ENCODE data around the gene MLPH.

MLPH gene

DNA sequence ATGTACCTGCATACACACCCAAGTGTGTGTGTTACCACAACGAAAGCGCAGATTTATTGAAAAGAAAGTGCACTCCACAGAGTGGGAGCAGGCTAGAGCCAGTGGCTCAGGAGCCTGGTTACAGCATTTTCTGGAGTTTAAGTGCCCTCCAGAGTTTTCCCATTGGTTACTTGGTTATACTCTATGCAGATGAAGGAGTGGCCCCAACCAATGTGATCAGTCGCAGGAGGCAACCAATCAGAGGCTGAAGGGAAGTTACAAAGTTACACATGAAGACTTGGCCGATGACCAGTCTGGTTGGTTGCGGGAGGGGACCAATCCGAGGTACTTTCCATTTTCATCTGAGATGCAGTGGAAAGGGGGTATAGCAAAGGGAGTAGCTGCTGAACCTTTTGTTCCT lies 65.9 kb downstream of the MLPH start:
- no peak for TF ChIP-seq CTCF (IDR thresholded peaks at IDR 0.05)

DNA sequence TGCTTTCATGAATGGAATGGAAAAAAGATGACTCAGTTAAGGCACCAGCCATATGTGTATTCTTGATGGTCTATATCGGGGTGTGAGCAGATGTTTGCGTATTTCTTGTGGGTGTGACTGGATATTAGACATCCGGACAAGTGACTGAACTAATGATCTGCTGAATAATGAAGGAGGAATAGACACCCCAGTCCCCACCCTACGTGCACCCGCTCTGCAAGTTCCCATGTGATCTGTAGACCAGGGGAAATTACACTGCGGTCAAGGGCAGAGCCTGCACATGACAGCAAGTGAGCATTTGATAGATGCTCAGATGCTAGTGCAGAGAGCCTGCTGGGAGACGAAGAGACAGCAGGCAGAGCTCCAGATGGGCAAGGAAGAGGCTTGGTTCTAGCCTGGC lies 66.9 kb downstream of the MLPH start:
- TF ChIP-seq CTCF (IDR thresholded peaks at IDR 0.05): no peak

- TF ChIP-seq CTCF (IDR thresholded peaks at IDR 0.05): no peak
Measured at GRCh38 chr2:237555560-237555959, 68.5 kb downstream of the MLPH start.

DNA sequence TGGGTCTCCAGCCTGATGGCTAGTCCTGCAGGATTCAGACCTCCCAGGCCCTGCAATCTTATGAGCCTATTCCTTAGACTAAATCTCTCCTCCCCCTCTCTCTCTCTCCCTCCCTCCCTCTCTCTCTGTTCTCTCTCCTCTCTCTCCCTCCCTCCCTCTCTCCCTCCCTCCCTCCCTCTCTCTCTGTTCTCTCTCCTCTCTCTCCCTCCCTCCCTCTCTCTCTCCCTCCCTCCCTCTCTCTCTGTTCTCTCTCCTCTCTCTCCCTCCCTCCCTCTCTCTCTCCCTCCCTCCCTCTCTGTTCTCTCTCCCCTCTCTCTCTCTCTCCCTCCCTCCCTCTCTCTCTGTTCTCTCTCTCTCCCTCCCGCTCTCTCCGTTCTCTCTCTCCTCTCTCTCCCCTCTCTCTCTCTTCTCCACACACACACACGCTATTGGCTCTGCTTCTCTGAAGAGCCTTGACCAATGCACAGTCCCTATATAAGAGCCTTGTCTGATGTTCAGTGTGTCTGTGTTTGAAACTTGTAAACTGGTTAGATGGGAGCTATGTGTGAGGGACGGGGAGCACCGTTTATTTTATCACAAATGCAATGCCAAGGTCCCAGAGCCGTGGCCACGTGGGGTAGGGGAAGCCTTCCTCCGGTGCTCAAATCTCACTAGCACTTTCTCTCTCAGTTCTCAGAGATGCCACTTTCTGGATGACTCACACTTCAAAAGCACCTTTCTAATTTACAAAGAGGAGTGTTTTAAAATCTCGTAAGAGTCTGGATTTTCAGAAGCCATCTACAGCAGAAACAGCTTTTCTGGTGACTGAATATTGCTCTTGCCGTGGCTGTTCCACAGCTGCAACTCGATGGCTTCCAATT lies 70.0 kb downstream of the MLPH start:
- TF ChIP-seq CTCF (IDR thresholded peaks at IDR 0.05): no peak

DNA sequence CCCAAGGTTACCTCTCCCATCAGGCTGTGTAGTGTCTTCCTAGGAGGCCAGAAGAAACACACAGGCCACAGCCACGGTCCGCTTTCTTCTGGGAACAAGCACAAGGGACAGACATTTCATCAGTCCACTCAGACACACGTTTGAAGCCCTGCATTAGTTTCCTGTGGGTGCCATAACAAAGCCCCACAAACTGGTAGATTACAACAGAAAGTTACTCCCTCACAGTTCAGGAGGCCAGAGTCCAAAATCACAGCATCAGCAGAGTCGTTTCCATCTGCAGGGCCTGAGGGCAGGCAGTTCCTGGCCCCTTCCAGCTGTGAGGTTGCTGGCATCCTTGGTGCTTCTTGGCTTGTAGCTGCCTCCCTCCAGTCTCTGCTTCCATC lies 70.6 kb downstream of the MLPH start:
- no peak for TF ChIP-seq CTCF (IDR thresholded peaks at IDR 0.05)

DNA sequence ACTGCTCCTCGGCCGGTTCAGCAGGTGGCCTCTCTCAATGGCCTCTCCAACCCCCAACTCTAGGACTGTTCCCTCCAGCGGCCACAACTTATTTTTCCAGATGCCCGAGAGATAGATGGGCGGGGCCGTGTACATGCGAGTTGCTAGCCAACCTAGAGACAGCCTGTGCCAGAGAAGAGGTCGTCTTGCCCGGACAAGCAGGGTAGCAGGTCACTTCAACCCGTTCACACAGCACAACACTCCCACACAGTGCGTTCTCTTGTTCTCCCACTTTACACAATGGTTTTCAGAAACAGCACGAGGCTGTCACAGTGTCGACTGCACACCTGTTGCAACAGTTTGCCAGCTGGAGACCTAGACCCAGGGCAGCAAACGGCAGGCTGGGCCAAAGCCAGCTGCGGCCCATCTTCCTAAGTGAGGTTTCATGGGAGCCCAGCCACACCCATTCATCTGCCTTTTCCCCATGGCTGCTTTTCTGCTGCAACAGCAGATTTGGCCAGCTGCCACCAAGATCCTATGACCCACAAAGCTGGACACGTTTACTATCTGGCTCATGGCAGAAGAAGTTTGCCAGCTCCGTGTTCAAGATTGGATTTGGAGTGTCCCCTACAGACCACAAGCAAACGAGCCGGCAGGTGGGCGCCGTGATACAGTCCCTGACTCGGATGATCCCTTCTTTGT lies 72.0 kb downstream of the MLPH start:
- TF ChIP-seq CTCF (IDR thresholded peaks at IDR 0.05): no peak

GRCh38 chr2:237561221-237561620 lies 74.2 kb downstream of the MLPH start:
- no peak for TF ChIP-seq CTCF (IDR thresholded peaks at IDR 0.05)

All from LNCAP (cell line).